ENCODE measurements around the gene PATL2. TPM values are rescaled to one million over a fixed set of nuclear protein-coding genes. Genes with fewer than 3 reads are reported as not detected.

PATL2 gene
- total RNA-seq, 2 experiments from 2014 or later, result 17.4 to 21.9 TPM

DNA sequence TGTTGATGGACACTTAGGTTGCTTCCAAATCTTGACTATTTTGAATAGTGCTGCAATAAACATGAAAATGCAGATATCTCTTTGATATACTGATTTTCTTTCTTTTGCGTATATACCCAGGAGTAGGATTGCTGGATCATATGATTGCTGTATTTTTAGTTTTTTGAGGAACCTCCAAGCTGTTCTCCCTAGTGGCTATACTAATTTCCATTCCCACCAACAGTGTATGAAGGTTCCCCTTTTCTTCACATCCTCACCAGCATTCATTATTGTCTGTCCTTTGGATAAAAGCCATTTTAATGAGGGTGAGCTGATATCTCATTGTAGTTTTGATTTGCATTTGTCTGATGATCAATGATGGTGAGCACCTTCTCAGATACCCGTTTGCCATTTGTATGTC is 12.5 kb downstream of the PATL2 start:
- Histone ChIP-seq H3K27me3 (ENCODE audit: control insufficient read depth in 1 of 2, insufficient read depth in 2 of 2, low read length in 2 of 2) (no peaks in the 10 kb centered on the region), H3K9me3 (ENCODE audit: control insufficient read depth in 1 of 2, insufficient read depth in 1 of 2, low read length in 2 of 2) (no peaks in the 10 kb centered on the region), H3K27ac (ENCODE audit: low read depth in 1 of 2, low read length in 2 of 2) (no peak overlapping the region), H3K4me1 (ENCODE audit: insufficient read depth, low read length) (peaks cover 9% of the 10 kb centered on the region), H3K36me3 (ENCODE audit: insufficient read depth, low read length) (no peaks in the 10 kb centered on the region), H3K4me3 (ENCODE audit: low read length) (no peak overlapping the region)
- POLR2A ChIA-PET, result interaction anchor here (0.6 to 6.0 kb wide), 10 partner anchors 8 to 41 kb away, joined by 3 to 67 read pairs (median 4); partner anchors contain the start of genes B2M, PATL2 and SPG11
- no peak overlapping the region for H3K27ac Mint-ChIP-seq
- H3K4me3 Mint-ChIP-seq, result no peak overlapping the region
- peaks cover 9% of the 10 kb centered on the region for H3K9me3 Mint-ChIP-seq
- H3K27me3 Mint-ChIP-seq, result no peaks in the 10 kb centered on the region
- intact Hi-C loops (cut with DNase I, micrococcal nuclease), result no loop called here
- DNase-seq (no peak), ATAC-seq (ENCODE audit: poor library complexity) (no peak)
- H3K4me1 Mint-ChIP-seq (ENCODE audit: low read depth), result peaks cover 28% of the 10 kb centered on the region
- TF ChIP-seq, protein P1, sequence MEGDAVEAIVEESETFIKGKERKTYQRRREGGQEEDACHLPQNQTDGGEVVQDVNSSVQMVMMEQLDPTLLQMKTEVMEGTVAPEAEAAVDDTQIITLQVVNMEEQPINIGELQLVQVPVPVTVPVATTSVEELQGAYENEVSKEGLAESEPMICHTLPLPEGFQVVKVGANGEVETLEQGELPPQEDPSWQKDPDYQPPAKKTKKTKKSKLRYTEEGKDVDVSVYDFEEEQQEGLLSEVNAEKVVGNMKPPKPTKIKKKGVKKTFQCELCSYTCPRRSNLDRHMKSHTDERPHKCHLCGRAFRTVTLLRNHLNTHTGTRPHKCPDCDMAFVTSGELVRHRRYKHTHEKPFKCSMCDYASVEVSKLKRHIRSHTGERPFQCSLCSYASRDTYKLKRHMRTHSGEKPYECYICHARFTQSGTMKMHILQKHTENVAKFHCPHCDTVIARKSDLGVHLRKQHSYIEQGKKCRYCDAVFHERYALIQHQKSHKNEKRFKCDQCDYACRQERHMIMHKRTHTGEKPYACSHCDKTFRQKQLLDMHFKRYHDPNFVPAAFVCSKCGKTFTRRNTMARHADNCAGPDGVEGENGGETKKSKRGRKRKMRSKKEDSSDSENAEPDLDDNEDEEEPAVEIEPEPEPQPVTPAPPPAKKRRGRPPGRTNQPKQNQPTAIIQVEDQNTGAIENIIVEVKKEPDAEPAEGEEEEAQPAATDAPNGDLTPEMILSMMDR (IDR thresholded peaks at IDR 0.05), result no peak
- H3K36me3 Mint-ChIP-seq (ENCODE audit: low read depth), result no peaks in the 10 kb centered on the region
- CTCF ChIA-PET, result interaction anchor here (1.0 to 1.3 kb wide), 2 partner anchors 12 to 35 kb away, joined by 4 to 5 read pairs; partner anchors contain the start of genes B2M, PATL2 and SPG11

DNA sequence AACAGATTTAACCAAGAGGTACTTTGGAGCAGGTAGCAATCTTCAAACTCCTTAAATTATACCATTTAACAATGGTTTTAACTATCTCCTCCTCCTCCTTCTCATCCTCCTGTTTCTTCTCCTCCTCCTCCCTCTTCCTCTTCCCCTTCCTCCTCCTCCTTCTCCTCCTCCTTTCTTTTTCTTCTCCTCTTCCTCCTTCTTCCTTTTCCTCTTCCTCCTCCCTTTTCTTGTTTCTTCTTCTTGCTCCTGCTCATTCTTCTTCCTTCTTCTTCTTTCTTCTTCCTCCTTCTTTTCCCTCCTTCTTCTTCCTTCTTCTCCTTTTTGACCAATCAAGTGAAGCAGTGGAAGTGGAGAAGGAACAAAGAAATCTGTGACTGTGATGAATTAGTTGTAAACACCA is 14.1 kb downstream of the PATL2 start:
- no peaks in the 10 kb centered on the region for H3K9me3 ChIP-seq (ENCODE audit: control insufficient read depth in 1 of 2, insufficient read depth in 1 of 2, low read length in 2 of 2)
- no peak overlapping the region for H3K27ac ChIP-seq (ENCODE audit: low read depth in 1 of 2, low read length in 2 of 2)
- Mint-ChIP-seq H3K4me3 (no peak overlapping the region), H3K4me1 (ENCODE audit: low read depth) (peaks cover 34% of the 10 kb centered on the region), H3K27me3 (no peaks in the 10 kb centered on the region), H3K36me3 (ENCODE audit: low read depth) (no peaks in the 10 kb centered on the region), H3K27ac (peak overlapping the region; percentile 40), H3K9me3 (peaks cover 9% of the 10 kb centered on the region)
- ATAC-seq (ENCODE audit: poor library complexity) (no peak), DNase-seq (no peak)
- H3K36me3 ChIP-seq (ENCODE audit: insufficient read depth, low read length), result no peaks in the 10 kb centered on the region
- H3K4me3 ChIP-seq (ENCODE audit: low read length), result no peak overlapping the region
- ChIA-PET POLR2A (interaction anchor here (0.8 to 6.0 kb wide), 4 partner anchors 14 to 39 kb away, joined by 3 to 67 read pairs (median 21); partner anchors contain the start of genes B2M, PATL2, SPG11 and TRIM69), CTCF (interaction anchor here (1.2 kb wide), 1 partner anchor 14 kb away, joined by 3 read pairs; the partner anchor contains the start of genes B2M and PATL2)
- intact Hi-C loops (cut with DNase I, micrococcal nuclease), result no loop called here
- TF ChIP-seq, protein P1 (IDR thresholded peaks at IDR 0.05), result no peak
- no peaks in the 10 kb centered on the region for H3K27me3 ChIP-seq (ENCODE audit: control insufficient read depth in 1 of 2, insufficient read depth in 2 of 2, low read length in 2 of 2)
- H3K4me1 ChIP-seq (ENCODE audit: insufficient read depth, low read length), result peaks cover 14% of the 10 kb centered on the region

DNA sequence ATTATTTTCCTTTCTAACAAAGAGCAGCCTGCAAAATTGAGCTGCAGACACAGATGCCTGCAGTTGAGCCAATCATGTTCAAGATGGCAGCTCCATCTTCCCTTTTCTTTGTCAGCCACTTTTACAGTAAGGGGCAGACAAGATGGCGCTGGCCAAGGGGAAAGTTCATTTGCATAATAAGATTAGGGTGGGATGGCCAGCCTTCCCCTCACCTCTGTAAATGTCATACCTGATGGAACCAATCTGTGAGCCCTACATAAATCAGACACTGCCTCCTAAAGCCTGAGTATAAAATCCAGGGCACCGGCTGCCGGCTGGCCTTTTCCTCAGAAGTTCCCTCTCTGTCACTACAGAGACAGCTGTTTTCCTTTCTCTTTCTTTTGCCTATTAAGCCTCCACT is 15.8 kb downstream of the PATL2 start:
- DNase-seq (no peak), ATAC-seq (ENCODE audit: poor library complexity) (no peak)
- intact Hi-C loops (cut with DNase I, micrococcal nuclease), result loop anchor here in 1 of 2 experiments (2.0 kb wide), 1 partner anchor 16 kb away; the partner anchor contains the start of genes B2M and PATL2
- Histone ChIP-seq H3K4me1 (ENCODE audit: insufficient read depth, low read length) (peaks cover 16% of the 10 kb centered on the region), H3K36me3 (ENCODE audit: insufficient read depth, low read length) (no peaks in the 10 kb centered on the region), H3K27ac (ENCODE audit: low read depth in 1 of 2, low read length in 2 of 2) (no peak overlapping the region), H3K9me3 (ENCODE audit: control insufficient read depth in 1 of 2, insufficient read depth in 1 of 2, low read length in 2 of 2) (no peaks in the 10 kb centered on the region), H3K4me3 (ENCODE audit: low read length) (no peak overlapping the region), H3K27me3 (ENCODE audit: control insufficient read depth in 1 of 2, insufficient read depth in 2 of 2, low read length in 2 of 2) (no peaks in the 10 kb centered on the region)
- ChIA-PET POLR2A (interaction anchor here (0.8 to 6.0 kb wide), 5 partner anchors 12 to 30 kb away, joined by 4 to 67 read pairs (median 4); partner anchors contain the start of genes B2M, PATL2 and SPG11), CTCF (interaction anchor here (1.0 to 1.1 kb wide), 2 partner anchors 8 to 31 kb away, joined by 3 read pairs; no protein-coding TSS in a partner anchor)
- TF ChIP-seq, protein P1 (IDR thresholded peaks at IDR 0.05), result no peak
- H3K27me3 Mint-ChIP-seq, result no peaks in the 10 kb centered on the region
- H3K36me3 Mint-ChIP-seq (ENCODE audit: low read depth), result no peaks in the 10 kb centered on the region
- H3K27ac Mint-ChIP-seq, result peak overlapping the region; percentile 22
- peaks cover 38% of the 10 kb centered on the region for H3K4me1 Mint-ChIP-seq (ENCODE audit: low read depth)
- H3K4me3 Mint-ChIP-seq, result no peak overlapping the region
- H3K9me3 Mint-ChIP-seq, result no peaks in the 10 kb centered on the region

Measured in CD4-positive, alpha-beta T cell (primary cell).